HCT116 (cell line): ENCODE data around the gene HOXD10. TPM values are rescaled to one million over a fixed set of nuclear protein-coding genes. Genes with fewer than 3 reads are reported as not detected.

Source experiments
- ATAC-seq: fragments of 200-7000 bp; cut with Tn5 transposase; 2 replicates; pipeline ENCODE4 v1.9.1; 2020; ENCODE audit warnings: mild to moderate bottlenecking, moderate library complexity
- BruUV-seq: library from RNA; stranded (reverse); fragments of 400-500 nt; replicated peaks from 2 replicates; lab custom pipeline; 2021; lab: Mats Ljungman, UMichigan
- CTCF ChIA-PET: fragments of 300-600 bp; sonication (Branson Sonifier 250); formaldehyde crosslinking; loops from one replicate; lab custom pipeline; 2021; ENCODE audit warnings: antibody characterized with exemption; lab: Charles Lee
- POLR2A ChIA-PET: fragments of 300-600, 350-600 bp; sonication (Branson Sonifier 250); formaldehyde crosslinking; loops from one replicate; lab custom pipeline; 2021; ENCODE audit warnings: antibody characterized with exemption; lab: Charles Lee
- RAD21 ChIA-PET, 2 experiments: fragments of 300-600 bp; sonication (Branson Sonifier 250); formaldehyde crosslinking; loops; one replicate each; lab custom pipeline; 2023; ENCODE audit warnings: low total read pairs in 2 of 2; ENCODE audit not compliant: uncharacterized antibody in 2 of 2, unreplicated experiment in 2 of 2, low non-redundant PET in 1 of 2; lab: Charles Lee
- DNase-seq: peaks from one replicate; pipeline ENCODE4 v3.0.0-alpha.2; 2010; ENCODE audit warnings: low read depth, low spot score
- H2AFZ ChIP-seq: fragments of 200-600 bp; shearing (Covaris generic), sonication (generic); 2 replicates; pipeline ENCODE4 v1.6.1; 2017; ENCODE audit warnings: low read depth, mixed run types, mixed read lengths, antibody characterized with exemption, low read length; ENCODE audit not compliant: poor library complexity, severe bottlenecking
- H3K27ac ChIP-seq: 2 replicates; pipeline ENCODE4 v1.5.1; 2012; ENCODE audit warnings: low read depth, low read length
- H3K27me3 ChIP-seq: fragments of 200-600 bp; sonication (generic); 2 replicates; pipeline ENCODE4 v1.6.1; 2016; ENCODE audit warnings: mixed run types, low read length, mixed read lengths; ENCODE audit not compliant: insufficient read depth
- H3K36me3 ChIP-seq, 2 experiments: fragments of 200-500 bp in 1 of 2; fragments of 200-600 bp in 1 of 2; sonication (Bioruptor generic) in 1 of 2; sonication (generic) in 1 of 2; 2 replicates each; pipeline versions ENCODE4 v1.5.1 to v1.6.1; 2014 to 2016; ENCODE audit warnings: low read length in 2 of 2, inconsistent platforms in 1 of 2, mixed read lengths in 1 of 2, mixed run types in 1 of 2; ENCODE audit not compliant: insufficient read depth in 2 of 2, control insufficient read depth in 1 of 2
- H3K4me1 ChIP-seq, 2 experiments: fragments of 200-600 bp in 1 of 2; sonication (generic) in 1 of 2; 2 replicates each; pipeline versions ENCODE4 v1.5.1 to v1.6.1; 2012 to 2017; ENCODE audit warnings: low read length in 2 of 2, inconsistent platforms in 1 of 2, mild to moderate bottlenecking in 1 of 2, mixed read lengths in 1 of 2, mixed run types in 1 of 2, moderate library complexity in 1 of 2; ENCODE audit not compliant: insufficient read depth in 2 of 2, control insufficient read depth in 1 of 2
- H3K4me2 ChIP-seq: fragments of 200-600 bp; sonication (generic); 2 replicates; pipeline ENCODE4 v1.6.1; 2017; ENCODE audit warnings: mixed run types, low read length, mixed read lengths
- H3K4me3 ChIP-seq, 2 experiments: fragments of 200-600 bp in 1 of 2; sonication (generic) in 1 of 2; replicated peaks in 1 of 2; 2 replicates each; pipeline ENCODE4 v1.5.1; 2011 to 2016; ENCODE audit warnings: low read length in 2 of 2, control low read depth in 1 of 2, low read depth in 1 of 2, mild to moderate bottlenecking in 1 of 2, mixed read lengths in 1 of 2, mixed run types in 1 of 2
- H3K79me2 ChIP-seq: fragments of 200-600 bp; sonication (generic); 2 replicates; pipeline ENCODE4 v1.6.1; 2017; ENCODE audit warnings: mild to moderate bottlenecking, mixed run types, low read length, moderate library complexity, mixed read lengths; ENCODE audit not compliant: insufficient read depth
- H3K9ac ChIP-seq: fragments of 200-600 bp; sonication (generic); 2 replicates; pipeline ENCODE4 v1.6.1; 2016; ENCODE audit warnings: low read length, mixed read lengths
- H3K9me2 ChIP-seq: fragments of 200-600 bp; sonication (generic), shearing (Covaris generic); 2 replicates; pipeline ENCODE4 v1.6.1; 2017; ENCODE audit warnings: mixed run types, mild to moderate bottlenecking, moderate library complexity; ENCODE audit not compliant: insufficient read depth
- H3K9me3 ChIP-seq, 2 experiments: fragments of 200-500 bp in 1 of 2; fragments of 200-600 bp in 1 of 2; sonication (Bioruptor generic) in 1 of 2; sonication (generic) in 1 of 2; 2 replicates each; pipeline ENCODE4 v1.6.1; 2014 to 2017; ENCODE audit warnings: low read length in 2 of 2, mixed read lengths in 2 of 2, inconsistent platforms in 1 of 2, low read depth in 1 of 2, mild to moderate bottlenecking in 1 of 2, mixed run types in 1 of 2, moderate library complexity in 1 of 2; ENCODE audit not compliant: control insufficient read depth in 1 of 2, insufficient read depth in 1 of 2
- H4K20me1 ChIP-seq: fragments of 200-600 bp; sonication (generic), shearing (Covaris generic); 2 replicates; pipeline ENCODE4 v1.6.1; 2017; ENCODE audit warnings: mixed run types, mild to moderate bottlenecking, moderate library complexity; ENCODE audit not compliant: insufficient read depth
- CEBPB ChIP-seq: IDR thresholded peaks from 2 replicates; pipeline ENCODE4 v1.6.1; 2012; ENCODE audit warnings: low read depth
- EZH2 ChIP-seq: fragments of 200-600 bp; sonication (generic); IDR thresholded peaks from 2 replicates; pipeline ENCODE4 v1.6.1; 2017; ENCODE audit warnings: antibody characterized with exemption, mixed run types
- EZH2phosphoT487 ChIP-seq: fragments of 200-600 bp; IDR thresholded peaks from 2 replicates; pipeline ENCODE4 v1.6.1; 2018; ENCODE audit warnings: antibody characterized with exemption, borderline replicate concordance
- JUND ChIP-seq: IDR thresholded peaks from 2 replicates; pipeline ENCODE4 v1.6.1; 2012
- POLR2A ChIP-seq: IDR thresholded peaks from 2 replicates; pipeline ENCODE4 v1.7.0; 2011; ENCODE audit warnings: borderline replicate concordance; ENCODE audit not compliant: insufficient read depth, insufficient read length; ENCODE audit errors: extremely low read depth
- POLR2AphosphoS5 ChIP-seq: IDR thresholded peaks from 2 replicates; pipeline ENCODE4 v1.6.1; 2011; ENCODE audit warnings: mild to moderate bottlenecking, low read depth, low read length, moderate library complexity
- RAD21 ChIP-seq: IDR thresholded peaks from 2 replicates; pipeline ENCODE4 v1.6.1; 2012; ENCODE audit warnings: low read depth, mild to moderate bottlenecking
- SIN3A ChIP-seq: IDR thresholded peaks from 2 replicates; pipeline ENCODE4 v1.6.1; 2012; ENCODE audit warnings: low read depth
- SP1 ChIP-seq: IDR thresholded peaks from 2 replicates; pipeline ENCODE4 v1.6.1; 2012; ENCODE audit warnings: low read depth
- TCF7L2 ChIP-seq: IDR thresholded peaks from 2 replicates; pipeline ENCODE4 v1.7.0; 2011; ENCODE audit warnings: borderline replicate concordance, inconsistent platforms; ENCODE audit not compliant: insufficient read depth, insufficient read length; ENCODE audit errors: extremely low read depth
- ZFX ChIP-seq: fragments of 450-650 bp; IDR thresholded peaks from 2 replicates; pipeline ENCODE4 v1.6.1; 2017
- ZNF274 ChIP-seq: fragments of 200-500 bp; sonication (Bioruptor generic); IDR thresholded peaks from 2 replicates; pipeline ENCODE4 v1.6.1; 2014; ENCODE audit warnings: mild to moderate bottlenecking, low read depth, low read length, inconsistent platforms
- intact Hi-C: fragments of 100-400 bp; cut with micrococcal nuclease; formaldehyde crosslinking; loops from 2 replicates; pipeline ENCODE4 v1.10.0; 2022
- total RNA-seq: library from RNA; stranded (reverse); gene quantifications from one replicate; pipeline ENCODE4 v1.2.1, GENCODE V29; 2021; ENCODE audit not compliant: unreplicated experiment
- TF ChIP-seq, protein P1 (sequence below): IDR thresholded peaks from 2 replicates; pipeline ENCODE4 v1.6.1; 2011; ENCODE audit warnings: mild to moderate bottlenecking, low read length, moderate library complexity; ENCODE audit not compliant: insufficient replicate concordance; ENCODE audit errors: extremely low read depth
- TF ChIP-seq, protein P2 (sequence below): IDR thresholded peaks from 2 replicates; pipeline ENCODE4 v1.6.1; 2012
- TF ChIP-seq, protein P3 (sequence below): IDR thresholded peaks from 2 replicates; pipeline ENCODE4 v1.6.1; 2012
- TF ChIP-seq, protein P4 (sequence below): IDR thresholded peaks from 2 replicates; pipeline ENCODE4 v1.6.1; 2012; ENCODE audit warnings: low read depth

Gene HOXD10
- total RNA-seq, 1 experiment from 2014 or later: not detected

DNA sequence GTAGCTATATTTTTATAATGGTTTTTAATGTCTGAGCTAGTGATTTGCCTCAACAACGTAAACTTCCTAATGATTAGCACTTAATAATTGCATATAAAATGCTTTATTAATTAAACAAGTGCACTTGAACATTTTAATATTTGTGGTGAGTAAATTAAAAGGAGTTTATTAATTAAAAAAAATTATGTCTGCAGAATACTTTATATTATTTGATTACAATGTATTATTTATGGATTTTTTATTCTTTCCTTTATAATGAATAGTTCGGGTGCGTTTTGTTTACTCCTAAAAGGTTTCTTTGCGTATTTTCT lies 15.2 kb downstream of the HOXD10 start (continued):
- TF ChIP-seq, protein P1, sequence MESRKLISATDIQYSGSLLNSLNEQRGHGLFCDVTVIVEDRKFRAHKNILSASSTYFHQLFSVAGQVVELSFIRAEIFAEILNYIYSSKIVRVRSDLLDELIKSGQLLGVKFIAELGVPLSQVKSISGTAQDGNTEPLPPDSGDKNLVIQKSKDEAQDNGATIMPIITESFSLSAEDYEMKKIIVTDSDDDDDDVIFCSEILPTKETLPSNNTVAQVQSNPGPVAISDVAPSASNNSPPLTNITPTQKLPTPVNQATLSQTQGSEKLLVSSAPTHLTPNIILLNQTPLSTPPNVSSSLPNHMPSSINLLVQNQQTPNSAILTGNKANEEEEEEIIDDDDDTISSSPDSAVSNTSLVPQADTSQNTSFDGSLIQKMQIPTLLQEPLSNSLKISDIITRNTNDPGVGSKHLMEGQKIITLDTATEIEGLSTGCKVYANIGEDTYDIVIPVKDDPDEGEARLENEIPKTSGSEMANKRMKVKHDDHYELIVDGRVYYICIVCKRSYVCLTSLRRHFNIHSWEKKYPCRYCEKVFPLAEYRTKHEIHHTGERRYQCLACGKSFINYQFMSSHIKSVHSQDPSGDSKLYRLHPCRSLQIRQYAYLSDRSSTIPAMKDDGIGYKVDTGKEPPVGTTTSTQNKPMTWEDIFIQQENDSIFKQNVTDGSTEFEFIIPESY: no peak
- TF ChIP-seq EZH2 (no peak), TCF7L2 (no peak)

DNA sequence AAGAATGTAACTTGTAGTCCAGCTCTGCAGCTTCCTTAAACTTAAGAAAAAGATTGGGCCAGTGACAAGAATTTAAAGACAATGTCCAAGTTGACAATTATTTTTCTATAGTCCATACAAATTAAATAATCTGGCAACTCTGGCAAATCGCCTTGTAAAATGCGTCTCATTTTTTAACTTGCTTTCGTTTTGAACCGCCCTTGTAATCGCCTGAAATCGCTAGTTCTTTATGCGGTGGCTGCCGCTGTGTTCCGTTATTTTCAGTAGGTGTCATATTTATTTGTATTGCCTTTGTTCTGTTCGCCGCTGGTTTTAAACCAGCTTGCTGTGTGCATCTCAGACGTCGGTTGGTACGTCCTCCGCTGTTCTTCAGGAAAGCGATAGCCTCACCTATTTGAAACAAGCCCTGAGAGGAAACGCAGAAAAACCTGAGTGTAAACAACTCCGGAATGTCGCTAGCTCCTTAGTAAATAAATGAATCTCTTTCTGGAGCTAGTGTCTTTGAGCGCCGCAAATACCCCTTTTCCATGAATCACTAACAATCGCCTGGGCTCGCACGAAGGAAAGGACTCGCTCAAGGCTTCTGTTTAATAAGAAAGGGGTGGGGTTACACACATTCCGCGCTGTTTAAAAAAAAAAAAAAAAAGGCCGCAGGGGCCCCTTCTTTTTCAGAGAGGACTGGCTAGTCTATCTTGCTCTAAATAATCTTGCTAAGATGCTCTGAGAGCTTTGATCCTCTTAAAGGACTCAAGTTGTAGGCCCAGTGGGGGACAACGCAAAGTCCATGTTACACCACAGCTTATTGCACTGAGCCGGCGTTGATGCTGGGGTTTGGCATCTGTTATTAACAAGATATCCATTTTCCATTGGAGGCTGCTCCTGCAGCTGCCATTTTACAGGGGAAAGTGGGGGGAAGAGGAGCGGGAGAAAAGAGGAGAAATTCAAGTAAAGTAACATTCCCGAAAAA lies 15.9 kb downstream of the HOXD10 start:
- Histone ChIP-seq H3K9me2 (no peaks in the 10 kb centered on the region), H3K27ac (no peak overlapping the region), H3K79me2 (no peaks in the 10 kb centered on the region), H3K27me3 (no peaks in the 10 kb centered on the region), H3K4me1 (peaks cover 9 to 29% of the 10 kb centered on the region in 2 experiments; a peak in 3 of 4 replicates), H3K9me3 (no peaks in the 10 kb centered on the region), H3K9ac (no peak overlapping the region), H2AFZ (no peak overlapping the region), H4K20me1 (no peaks in the 10 kb centered on the region), H3K36me3 (no peaks in the 10 kb centered on the region), H3K4me2 (no peak overlapping the region), H3K4me3 (no peak overlapping the region)
- BruUV-seq: no TSS peak
- no peak for TF ChIP-seq ZFX
- TF ChIP-seq, protein P1: no peak
- no peak for TF ChIP-seq SP1
- TF ChIP-seq, protein P2, sequence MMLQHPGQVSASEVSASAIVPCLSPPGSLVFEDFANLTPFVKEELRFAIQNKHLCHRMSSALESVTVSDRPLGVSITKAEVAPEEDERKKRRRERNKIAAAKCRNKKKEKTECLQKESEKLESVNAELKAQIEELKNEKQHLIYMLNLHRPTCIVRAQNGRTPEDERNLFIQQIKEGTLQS: no peak
- no peak for TF ChIP-seq POLR2AphosphoS5
- no peak for TF ChIP-seq EZH2phosphoT487
- TF ChIP-seq, protein P3, sequence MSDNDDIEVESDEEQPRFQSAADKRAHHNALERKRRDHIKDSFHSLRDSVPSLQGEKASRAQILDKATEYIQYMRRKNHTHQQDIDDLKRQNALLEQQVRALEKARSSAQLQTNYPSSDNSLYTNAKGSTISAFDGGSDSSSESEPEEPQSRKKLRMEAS: no peak
- no peak for TF ChIP-seq SIN3A
- no peak for TF ChIP-seq JUND
- TF ChIP-seq ZNF274: no peak
- TF ChIP-seq RAD21: no peak
- TF ChIP-seq POLR2A: no peak
- TF ChIP-seq, protein P4, sequence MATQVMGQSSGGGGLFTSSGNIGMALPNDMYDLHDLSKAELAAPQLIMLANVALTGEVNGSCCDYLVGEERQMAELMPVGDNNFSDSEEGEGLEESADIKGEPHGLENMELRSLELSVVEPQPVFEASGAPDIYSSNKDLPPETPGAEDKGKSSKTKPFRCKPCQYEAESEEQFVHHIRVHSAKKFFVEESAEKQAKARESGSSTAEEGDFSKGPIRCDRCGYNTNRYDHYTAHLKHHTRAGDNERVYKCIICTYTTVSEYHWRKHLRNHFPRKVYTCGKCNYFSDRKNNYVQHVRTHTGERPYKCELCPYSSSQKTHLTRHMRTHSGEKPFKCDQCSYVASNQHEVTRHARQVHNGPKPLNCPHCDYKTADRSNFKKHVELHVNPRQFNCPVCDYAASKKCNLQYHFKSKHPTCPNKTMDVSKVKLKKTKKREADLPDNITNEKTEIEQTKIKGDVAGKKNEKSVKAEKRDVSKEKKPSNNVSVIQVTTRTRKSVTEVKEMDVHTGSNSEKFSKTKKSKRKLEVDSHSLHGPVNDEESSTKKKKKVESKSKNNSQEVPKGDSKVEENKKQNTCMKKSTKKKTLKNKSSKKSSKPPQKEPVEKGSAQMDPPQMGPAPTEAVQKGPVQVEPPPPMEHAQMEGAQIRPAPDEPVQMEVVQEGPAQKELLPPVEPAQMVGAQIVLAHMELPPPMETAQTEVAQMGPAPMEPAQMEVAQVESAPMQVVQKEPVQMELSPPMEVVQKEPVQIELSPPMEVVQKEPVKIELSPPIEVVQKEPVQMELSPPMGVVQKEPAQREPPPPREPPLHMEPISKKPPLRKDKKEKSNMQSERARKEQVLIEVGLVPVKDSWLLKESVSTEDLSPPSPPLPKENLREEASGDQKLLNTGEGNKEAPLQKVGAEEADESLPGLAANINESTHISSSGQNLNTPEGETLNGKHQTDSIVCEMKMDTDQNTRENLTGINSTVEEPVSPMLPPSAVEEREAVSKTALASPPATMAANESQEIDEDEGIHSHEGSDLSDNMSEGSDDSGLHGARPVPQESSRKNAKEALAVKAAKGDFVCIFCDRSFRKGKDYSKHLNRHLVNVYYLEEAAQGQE: no peak
- TF ChIP-seq CEBPB: no peak
- RAD21 ChIA-PET: no interaction called here
- intact Hi-C loops: no loop called here
- ATAC-seq (no peak), DNase-seq (no peak)
- POLR2A ChIA-PET: no interaction called here
- CTCF ChIA-PET: interaction anchor here (0.9 to 3.7 kb wide), 8 partner anchors 8 to 522 kb away, joined by 3 to 19 read pairs (median 6); no protein-coding TSS in a partner anchor
